ENCODE measurements around the gene RND2.
"Not testable (repeated sequence)": the region's sequence is repeated elsewhere in the genome, so short reads cannot be mapped to it uniquely, and the experiment has no call there.

The RND2 gene

DNA sequence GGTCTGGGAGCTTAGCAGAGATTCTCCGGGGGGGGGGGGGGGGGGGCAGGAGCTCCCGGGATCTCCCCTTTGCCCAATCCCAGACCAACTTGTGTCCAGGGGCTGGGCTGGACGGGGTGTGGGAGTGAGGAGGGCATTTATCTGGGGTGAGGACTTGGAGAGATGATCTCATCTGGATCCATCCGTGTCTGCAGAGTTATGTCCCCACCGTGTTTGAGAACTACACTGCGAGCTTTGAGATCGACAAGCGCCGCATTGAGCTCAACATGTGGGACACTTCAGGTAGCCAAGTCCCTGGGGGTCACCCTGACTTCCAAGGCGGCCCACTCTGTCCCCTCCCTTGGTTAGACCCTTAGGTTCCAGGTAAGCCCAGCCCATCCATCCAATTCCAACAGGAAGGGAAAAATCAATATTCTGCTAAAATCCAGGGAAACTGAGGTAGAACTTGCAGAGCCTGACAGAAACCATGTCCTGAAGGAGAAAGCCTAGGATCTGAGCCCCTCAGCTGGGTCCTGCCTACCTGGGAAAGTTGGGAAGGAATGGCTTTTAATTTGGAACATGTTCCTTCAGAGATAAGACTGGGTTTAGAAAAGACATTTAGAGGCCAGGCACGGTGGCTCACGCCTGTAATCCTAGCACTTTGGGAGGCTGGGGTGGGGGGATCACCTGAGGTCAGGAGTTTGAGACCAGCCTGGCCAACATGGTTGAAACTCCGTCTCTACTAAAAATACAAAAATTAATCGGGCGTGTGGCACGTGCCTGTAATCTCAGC, 921 bp downstream of the RND2 start:
- DNase-seq (ENCODE audit: low read depth in 1 of 2, low spot score in 1 of 2): no peak

- no peak for DNase-seq (ENCODE audit: low read depth in 1 of 2, low spot score in 1 of 2)
Measured at GRCh38 chr17:43026595-43026994, 1.6 kb downstream of the RND2 start.

DNA sequence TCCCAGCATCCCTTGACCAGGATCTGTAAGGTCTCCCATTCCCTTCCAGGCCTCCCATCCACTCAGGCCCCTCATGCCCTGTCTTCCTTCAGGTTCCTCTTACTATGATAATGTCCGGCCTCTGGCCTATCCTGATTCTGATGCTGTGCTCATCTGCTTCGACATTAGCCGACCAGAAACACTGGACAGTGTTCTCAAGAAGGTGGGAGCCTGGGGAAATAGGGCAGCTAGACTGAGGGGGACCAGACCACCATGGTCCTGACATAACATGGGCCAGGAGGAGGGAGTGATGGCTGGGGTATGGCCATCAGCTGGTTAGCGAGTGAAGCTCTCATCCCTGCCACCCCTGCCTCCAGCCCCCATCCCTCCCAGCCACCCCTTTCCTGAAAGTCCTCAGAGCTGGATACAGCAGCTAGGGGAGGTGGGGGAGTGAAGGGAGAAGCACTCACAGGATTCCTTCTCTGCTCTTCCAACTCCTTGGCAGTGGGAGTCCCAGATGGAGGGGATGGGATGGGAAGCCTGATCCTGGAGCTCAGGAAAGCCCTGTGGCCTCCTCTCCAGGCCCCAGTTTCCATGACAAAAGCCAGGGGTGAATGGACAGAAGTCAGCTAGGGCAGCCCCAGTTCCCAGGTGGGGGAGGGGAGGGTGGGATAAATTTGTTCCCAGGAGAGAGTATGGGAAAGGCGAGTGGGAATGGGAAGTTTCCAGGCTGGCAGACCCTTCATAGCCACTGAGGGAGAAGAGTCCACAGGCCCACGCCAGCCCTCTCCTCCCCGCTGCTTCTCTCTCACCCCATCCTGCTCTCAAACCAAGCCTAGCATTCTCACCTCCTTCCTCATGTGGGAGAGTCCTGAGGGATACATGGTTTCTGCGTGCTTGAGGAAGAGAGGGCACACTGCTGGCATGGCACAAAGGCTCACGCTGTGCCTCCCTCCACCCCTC, 2.3 kb downstream of the RND2 start:
- no peak for DNase-seq (ENCODE audit: low read depth in 1 of 2, low spot score in 1 of 2)

GRCh38 chr17:43028221-43028861, 3.3 kb downstream of the RND2 start:
- DNase-seq (ENCODE audit: low read depth in 1 of 2, low spot score in 1 of 2): no peak

DNA sequence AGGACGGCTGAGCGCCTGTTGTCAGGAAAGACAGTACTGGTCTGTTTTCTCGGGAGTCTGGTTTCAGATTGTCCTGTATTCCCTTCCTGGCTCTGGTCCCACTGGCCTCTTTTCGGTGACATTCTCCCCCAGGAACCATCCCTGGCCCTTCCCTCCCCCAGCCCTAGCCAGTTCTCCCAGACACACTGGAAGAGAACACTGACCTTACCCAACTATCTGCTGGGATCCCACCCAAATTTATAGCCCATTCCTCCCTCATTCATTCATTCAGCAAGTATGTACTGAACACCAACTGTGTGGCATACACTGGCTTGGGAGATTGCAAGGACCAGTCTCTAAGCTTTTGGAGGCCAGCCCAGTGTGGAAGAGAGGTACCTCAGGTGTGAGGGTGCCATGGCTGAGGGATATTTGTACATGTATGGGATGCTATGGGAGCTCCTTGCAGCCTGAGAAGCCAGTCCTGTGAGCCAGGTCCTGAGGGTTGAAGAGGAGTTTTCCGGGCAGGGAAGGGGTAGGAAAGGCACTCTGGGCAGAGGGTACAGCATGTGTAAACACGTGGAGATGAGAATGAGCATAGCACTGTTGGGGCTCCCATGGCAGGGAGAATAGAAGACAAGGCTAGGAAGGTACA, 5.2 kb downstream of the RND2 start:
- no peak for DNase-seq (ENCODE audit: low read depth in 1 of 2, low spot score in 1 of 2)

DNA sequence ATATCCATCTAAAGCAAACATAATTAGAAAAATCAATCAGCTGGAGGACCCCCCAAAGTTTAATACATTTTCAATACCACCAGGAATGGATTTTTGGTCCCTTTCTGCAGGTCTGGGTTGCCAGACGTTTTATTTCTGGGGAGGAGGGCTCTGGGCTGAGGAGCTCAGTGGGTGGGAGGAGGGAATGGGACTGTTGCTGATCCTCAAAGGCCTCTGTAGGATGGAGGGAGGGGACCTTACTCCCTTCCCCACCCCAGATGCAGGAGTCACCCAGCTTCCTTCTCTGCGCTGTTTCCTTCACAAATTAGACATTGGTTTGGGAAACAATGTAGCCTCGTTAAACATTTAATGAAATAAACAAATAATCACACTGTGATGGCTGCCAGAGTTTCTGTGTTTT, 6.6 kb downstream of the RND2 start:
- DNase-seq (ENCODE audit: low read depth in 1 of 2, low spot score in 1 of 2): no peak

DNA sequence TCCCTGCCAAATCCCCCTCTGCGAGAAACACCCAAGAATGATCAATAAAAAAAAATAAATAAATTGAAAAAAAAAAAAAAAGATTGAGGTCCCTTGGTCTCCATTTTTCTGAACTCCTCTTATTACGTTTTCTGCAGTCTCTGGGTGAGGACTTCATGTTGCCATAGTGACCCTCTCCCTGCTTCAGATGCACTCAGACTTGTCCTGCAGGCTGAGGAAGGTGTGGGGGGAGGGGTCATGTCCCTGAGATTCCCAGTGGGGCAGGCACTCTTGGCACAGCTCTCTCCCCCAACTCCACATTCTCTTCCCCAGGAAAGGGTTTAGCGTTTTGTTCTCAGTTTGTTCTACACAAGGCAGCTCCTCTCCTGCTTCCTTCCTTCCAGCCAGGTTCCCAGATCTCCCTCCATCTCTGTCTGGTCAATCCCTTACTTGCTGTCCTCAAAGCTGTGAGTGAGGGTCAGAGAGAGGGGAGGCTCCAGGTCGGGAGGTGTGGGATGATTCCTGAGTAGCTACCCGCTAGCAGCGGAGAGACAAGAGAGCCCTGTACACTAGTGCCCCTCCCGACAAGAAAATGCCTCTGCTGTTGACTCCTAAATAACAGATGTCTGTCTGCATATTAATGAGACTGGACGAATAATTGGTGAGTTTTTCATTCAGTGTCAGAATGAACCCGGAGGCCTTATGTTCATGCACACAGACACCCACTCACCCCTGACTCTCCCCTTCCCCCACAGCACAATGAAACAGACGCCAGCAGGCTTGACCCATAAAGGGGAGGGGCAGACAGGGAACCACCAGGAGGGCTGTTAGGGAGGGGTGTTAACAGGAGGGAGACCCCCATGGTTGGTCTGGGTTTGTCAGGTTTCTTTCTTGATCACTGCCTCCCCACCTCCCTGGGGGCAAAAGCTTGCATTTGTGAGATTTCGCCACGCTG, 9.2 kb downstream of the RND2 start:
- DNase-seq (ENCODE audit: low read depth in 1 of 2, low spot score in 1 of 2): no peak

- no peak for DNase-seq (ENCODE audit: low read depth in 1 of 2, low spot score in 1 of 2)
Measured at GRCh38 chr17:43034894-43035293, 9.9 kb downstream of the RND2 start.

GRCh38 chr17:43039646-43040045, 14.6 kb downstream of the RND2 start:
- DNase-seq (ENCODE audit: low read depth in 1 of 2, low spot score in 1 of 2): no peak

DNA sequence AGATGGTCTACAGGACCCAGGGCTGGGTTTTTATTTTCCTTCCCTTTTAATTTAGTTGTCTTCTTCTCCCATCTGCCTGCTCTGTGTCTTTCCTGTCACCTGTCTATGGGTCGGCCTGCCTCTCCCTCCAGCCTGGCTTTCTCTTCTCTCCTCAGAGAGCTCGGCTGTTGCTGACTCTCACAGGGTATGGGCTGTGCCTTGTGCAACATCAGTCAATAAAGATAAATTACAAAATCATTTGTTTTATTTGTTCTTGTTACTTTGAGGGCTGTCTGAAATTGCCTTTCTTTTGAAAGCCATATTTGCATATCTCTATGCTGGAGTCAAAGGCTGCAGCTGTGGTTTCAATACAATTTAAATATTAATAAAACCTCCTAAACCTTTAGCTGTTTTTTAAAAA, 15.6 kb downstream of the RND2 start:
- DNase-seq (ENCODE audit: low read depth in 1 of 2, low spot score in 1 of 2): no peak

DNA sequence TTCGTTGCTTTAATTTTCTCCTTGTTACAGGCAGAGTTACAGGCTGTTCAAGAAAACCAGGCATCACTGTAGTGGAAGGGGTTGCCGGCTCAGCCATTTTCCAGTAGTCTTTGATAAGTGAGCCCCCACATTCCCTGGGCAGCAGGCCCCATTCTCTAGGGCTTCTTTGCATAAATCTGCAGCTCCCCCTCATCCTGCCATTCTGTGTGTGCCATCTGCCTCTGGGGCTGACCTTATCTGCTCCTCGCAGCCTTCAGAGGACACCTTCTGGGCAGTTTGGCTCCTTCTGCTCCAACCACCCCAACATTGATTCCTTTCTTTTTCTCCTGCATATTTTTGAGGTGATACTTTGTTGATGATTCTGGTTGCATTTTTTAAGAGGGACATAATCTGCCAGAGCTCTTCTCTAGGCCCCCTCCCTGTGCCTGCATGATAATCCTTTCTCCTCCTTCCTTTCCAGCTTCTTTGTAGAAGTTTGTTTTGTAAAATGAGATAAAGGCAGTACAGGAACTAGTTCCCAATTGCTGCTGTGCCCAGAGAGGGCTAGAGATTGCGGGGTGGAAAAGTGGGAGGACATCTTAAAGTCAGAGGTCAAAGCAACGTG, 17.1 kb downstream of the RND2 start:
- no peak for DNase-seq (ENCODE audit: low read depth in 1 of 2, low spot score in 1 of 2)

GRCh38 chr17:43043307-43043706, 18.3 kb downstream of the RND2 start:
- no peak for DNase-seq (ENCODE audit: low read depth in 1 of 2, low spot score in 1 of 2)

- DNase-seq (ENCODE audit: low read depth in 1 of 2, low spot score in 1 of 2): no peak
Measured at GRCh38 chr17:43044024-43044423, 19.0 kb downstream of the RND2 start.

DNA sequence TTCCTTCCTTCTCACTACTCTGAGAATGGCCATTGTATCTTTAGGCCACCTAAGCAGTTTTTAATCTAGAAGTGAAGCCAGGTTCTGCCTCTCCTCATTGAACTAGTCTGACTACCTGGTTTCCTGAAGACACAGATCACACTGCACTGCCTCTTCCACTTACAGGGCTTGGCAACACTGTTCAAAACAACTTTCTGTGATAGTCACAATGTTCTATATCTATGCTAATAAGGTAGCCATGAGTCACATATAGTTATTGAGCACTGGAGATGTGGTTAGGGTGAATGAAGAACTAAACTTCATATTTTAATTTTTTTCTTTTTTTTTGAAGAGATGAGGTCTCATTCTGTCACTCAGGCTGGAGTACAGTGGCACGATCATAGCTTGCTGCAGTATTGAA, 26.9 kb downstream of the RND2 start:
- no peak for DNase-seq (ENCODE audit: low read depth in 1 of 2, low spot score in 1 of 2)

- not testable (repeated sequence) for DNase-seq (ENCODE audit: low read depth in 1 of 2, low spot score in 1 of 2)
Measured at GRCh38 chr17:43053008-43053407, 28.0 kb downstream of the RND2 start.

GRCh38 chr17:43056051-43056450, 31.0 kb downstream of the RND2 start:
- DNase-seq (ENCODE audit: low read depth in 1 of 2, low spot score in 1 of 2): no peak

- DNase-seq (ENCODE audit: low read depth in 1 of 2, low spot score in 1 of 2): no peak
Measured at GRCh38 chr17:43062984-43063638, 38.1 kb downstream of the RND2 start.

GRCh38 chr17:43068570-43069367, 43.7 kb downstream of the RND2 start:
- DNase-seq (ENCODE audit: low read depth in 1 of 2, low spot score in 1 of 2): no peak
